BJ (cell line): ENCODE measurements around the gene EVX2. TPM values are rescaled to one million over a fixed set of nuclear protein-coding genes. Genes with fewer than 3 reads are reported as not detected.

Experiments used
- CTCF ChIA-PET: fragments of 350-600 bp; formaldehyde crosslinking; extraction: SDS; loops from one replicate; lab custom pipeline; 2021; ENCODE audit warnings: antibody characterized with exemption, inconsistent platforms; lab: Yijun Ruan, JAX
- POLR2A ChIA-PET: fragments of 300-600 bp; sonication (Branson Sonifier 250); formaldehyde crosslinking; extraction: SDS; loops from one replicate; lab custom pipeline; 2021; ENCODE audit warnings: antibody characterized with exemption; lab: Charles Lee
- DNase-seq: peaks from one replicate; pipeline ENCODE4 v3.0.0-alpha.2; 2011; ENCODE audit warnings: low read depth
- H3K27me3 ChIP-seq: 2 replicates; pipeline ENCODE4 v1.6.0; 2011; ENCODE audit warnings: low read length; ENCODE audit not compliant: control insufficient read depth, insufficient read depth
- H3K36me3 ChIP-seq: 2 replicates; pipeline ENCODE4 v1.5.1; 2011; ENCODE audit warnings: low read length; ENCODE audit not compliant: control insufficient read depth, insufficient read depth
- H3K4me3 ChIP-seq: 2 replicates; pipeline ENCODE4 v1.5.1; 2011; ENCODE audit warnings: low read depth, mild to moderate bottlenecking, control low read depth, low read length
- polyA plus RNA-seq: library from polyadenylated mRNA; depleted of rRNA; stranded (reverse); fragments of >200 nt; gene quantifications from 2 replicates; pipeline ENCODE4 v1.2.3, GENCODE V29; 2011
- TF ChIP-seq, protein P1 (sequence below): IDR thresholded peaks from 2 replicates; pipeline ENCODE4 v1.5.1; 2011; ENCODE audit warnings: low read depth, mild to moderate bottlenecking, control low read depth, inconsistent platforms, low read length, moderate library complexity; ENCODE audit not compliant: insufficient read depth

EVX2 gene
- polyA plus RNA-seq, 1 experiment, result not detected

- ChIA-PET POLR2A (no interaction called here), CTCF (interaction anchor here (0.6 to 0.9 kb wide), 4 partner anchors 12 to 1392 kb away, joined by 3 to 5 read pairs (median 4); no protein-coding TSS in a partner anchor)
- no peaks in the 10 kb centered on the region for H3K36me3 ChIP-seq
- peaks cover 36% of the 10 kb centered on the region for H3K27me3 ChIP-seq
- TF ChIP-seq, protein P1, sequence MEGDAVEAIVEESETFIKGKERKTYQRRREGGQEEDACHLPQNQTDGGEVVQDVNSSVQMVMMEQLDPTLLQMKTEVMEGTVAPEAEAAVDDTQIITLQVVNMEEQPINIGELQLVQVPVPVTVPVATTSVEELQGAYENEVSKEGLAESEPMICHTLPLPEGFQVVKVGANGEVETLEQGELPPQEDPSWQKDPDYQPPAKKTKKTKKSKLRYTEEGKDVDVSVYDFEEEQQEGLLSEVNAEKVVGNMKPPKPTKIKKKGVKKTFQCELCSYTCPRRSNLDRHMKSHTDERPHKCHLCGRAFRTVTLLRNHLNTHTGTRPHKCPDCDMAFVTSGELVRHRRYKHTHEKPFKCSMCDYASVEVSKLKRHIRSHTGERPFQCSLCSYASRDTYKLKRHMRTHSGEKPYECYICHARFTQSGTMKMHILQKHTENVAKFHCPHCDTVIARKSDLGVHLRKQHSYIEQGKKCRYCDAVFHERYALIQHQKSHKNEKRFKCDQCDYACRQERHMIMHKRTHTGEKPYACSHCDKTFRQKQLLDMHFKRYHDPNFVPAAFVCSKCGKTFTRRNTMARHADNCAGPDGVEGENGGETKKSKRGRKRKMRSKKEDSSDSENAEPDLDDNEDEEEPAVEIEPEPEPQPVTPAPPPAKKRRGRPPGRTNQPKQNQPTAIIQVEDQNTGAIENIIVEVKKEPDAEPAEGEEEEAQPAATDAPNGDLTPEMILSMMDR, result no peak
- no peak overlapping the region for H3K4me3 ChIP-seq
- no peak for DNase-seq
Observed at GRCh38 chr2:176091329-176092258, 7.8 kb upstream of the EVX2 start.

- Histone ChIP-seq H3K4me3 (no peak overlapping the region), H3K36me3 (no peaks in the 10 kb centered on the region), H3K27me3 (peaks cover 40% of the 10 kb centered on the region)
- CTCF ChIA-PET, result interaction anchor here (0.8 to 0.9 kb wide), 2 partner anchors 11 to 404 kb away, joined by 4 to 5 read pairs; no protein-coding TSS in a partner anchor
- TF ChIP-seq, protein P1, result no peak
- DNase-seq, result no peak
- POLR2A ChIA-PET, result no interaction called here
Observed at GRCh38 chr2:176090862-176091261, 7.1 kb upstream of the EVX2 start.

DNA sequence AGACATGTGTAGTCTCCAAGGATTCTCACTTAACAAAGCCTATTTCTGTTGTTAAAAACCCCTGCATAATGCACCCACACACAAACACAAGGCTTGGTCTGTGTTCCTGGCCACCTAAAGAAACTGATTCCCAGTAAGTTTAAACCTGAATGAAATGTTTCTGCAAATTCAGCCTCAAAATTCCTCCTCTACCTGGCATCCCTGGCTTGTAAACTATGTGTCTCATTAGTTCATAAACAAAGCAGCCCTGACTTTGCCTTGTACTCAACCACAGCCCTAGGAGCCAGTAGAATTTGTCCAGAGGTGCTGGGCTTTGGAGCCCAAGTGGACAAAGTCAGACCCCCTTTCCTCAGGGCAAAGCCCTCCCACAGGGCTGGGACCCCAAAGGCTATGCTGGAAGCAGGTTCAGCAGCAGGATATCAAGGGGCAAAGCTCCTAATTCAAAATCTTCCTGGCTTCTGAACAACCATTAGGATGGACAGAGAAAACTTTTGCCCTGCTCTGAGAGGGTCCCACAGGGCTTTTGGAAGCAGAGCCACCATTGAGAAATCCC is 6.2 kb upstream of the EVX2 start:
- H3K36me3 ChIP-seq, result no peaks in the 10 kb centered on the region
- peaks cover 47% of the 10 kb centered on the region for H3K27me3 ChIP-seq
- no peak overlapping the region for H3K4me3 ChIP-seq
- DNase-seq, result no peak
- POLR2A ChIA-PET, result no interaction called here
- CTCF ChIA-PET, result interaction anchor here (0.6 to 3.4 kb wide), 3 partner anchors 8 to 403 kb away, joined by 3 to 60 read pairs (median 7); no protein-coding TSS in a partner anchor
- TF ChIP-seq, protein P1, result no peak

DNA sequence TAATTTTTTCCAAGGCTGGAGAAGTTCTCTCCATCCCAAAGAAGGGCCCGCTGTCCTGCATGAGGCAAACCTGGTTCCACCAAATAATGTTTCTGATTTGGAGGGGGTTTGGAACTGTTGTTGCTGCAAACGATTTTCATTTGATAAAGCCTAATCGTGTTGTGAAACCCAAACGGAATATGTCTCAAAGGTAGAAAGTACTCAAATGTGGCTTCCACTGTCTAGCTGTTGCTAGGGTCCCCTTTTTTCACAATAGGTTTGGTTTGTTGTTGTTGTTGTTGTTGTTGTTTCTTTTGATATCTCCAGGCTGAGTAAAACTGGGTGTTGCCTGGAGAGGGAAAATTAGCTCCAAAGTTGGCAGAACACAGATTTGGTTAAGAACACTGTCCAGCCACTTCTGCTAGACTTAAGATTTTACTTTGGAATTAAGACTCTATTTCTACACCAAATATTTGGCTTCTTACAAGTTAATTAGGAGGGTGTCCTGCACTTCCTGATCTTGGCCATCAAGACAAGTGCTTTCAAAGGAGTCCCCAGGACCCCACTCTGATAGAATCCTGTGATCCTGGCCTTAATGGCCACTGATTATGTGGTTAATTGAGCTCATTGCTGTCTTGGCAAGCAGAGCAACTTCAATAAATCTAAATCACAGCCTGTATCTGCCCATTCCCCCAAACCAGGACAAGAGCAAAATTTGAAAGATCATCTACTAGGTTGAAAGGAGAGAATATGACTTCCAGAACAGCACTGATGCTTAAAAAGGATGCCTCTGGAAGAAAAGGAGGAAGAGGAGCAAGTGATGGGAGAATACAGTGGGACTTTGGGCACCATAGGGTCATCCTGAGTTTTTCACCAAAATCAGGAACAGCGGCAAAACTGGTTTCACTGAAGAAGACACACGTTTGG is 5.4 kb upstream of the EVX2 start:
- Histone ChIP-seq H3K27me3 (peaks cover 45% of the 10 kb centered on the region), H3K4me3 (no peak overlapping the region), H3K36me3 (no peaks in the 10 kb centered on the region)
- POLR2A ChIA-PET, result no interaction called here
- CTCF ChIA-PET, result interaction anchor here (0.6 to 3.4 kb wide), 15 partner anchors 8 to 838 kb away, joined by 3 to 60 read pairs (median 7); partner anchors contain the start of gene LNPK
- TF ChIP-seq, protein P1, result no peak
- no peak for DNase-seq
